PC-3 (cell line): Measurements from ENCODE around the gene SOX21.

ENCODE experiments used
- CTCF ChIP-seq: fragments of 300-600 bp; sonication (generic); conservative IDR thresholded peaks from 2 replicates; pipeline ENCODE4 v1.5.1; 2017; ENCODE audit warnings: antibody characterized with exemption, low read depth, mild to moderate bottlenecking, low read length
- EZH2phosphoT487 ChIP-seq: fragments of 300-600 bp; sonication (generic); IDR thresholded peaks from 2 replicates; pipeline ENCODE4 v1.6.1; 2018; ENCODE audit warnings: mild to moderate bottlenecking, antibody characterized with exemption, low read length, borderline replicate concordance

GRCh38 chr13:94731028-94731427, 18.7 kb upstream of the SOX21 start:
- TF ChIP-seq CTCF (no peak), EZH2phosphoT487 (no peak)
